ENCODE data around the gene ABCC1. TPM values are rescaled to one million over a fixed set of nuclear protein-coding genes. Genes with fewer than 3 reads are reported as not detected.

Gene ABCC1
- total RNA-seq, 1 experiment from 2014 or later, result 56.4 TPM

DNA sequence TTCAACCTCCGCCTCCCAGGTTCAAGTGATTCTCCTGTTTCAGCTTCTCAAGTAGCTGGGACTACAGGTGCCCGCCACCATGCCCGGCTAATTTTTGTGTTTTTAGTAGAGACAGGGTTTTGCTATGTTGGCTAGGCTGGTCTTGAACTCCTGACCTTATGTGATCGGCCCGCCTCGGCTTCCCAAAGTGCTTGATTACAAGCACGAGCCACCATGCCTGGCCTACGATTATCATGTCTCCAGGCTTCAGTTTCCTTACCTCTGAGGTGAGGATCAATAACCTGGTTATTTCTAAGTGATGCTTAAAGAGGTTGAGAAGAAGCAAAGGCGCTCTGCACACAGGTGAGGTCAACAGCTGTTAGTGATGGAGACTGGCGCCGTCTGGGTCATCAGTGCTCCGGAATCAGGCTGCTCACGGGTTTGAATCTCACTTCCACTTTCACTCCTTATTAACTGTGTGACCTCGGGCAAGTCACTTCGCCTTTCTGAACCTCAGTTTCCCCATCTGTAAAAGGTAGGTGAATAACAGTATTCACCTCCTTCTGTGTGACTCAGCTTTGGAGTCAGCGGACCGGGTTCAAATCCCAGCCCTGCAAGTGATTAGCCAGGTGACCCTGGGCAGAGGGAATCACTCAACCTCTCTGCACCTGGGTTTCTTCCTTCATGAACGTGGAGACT, 745 bp upstream of the ABCC1 start:
- H3K23ac ChIP-seq (ENCODE audit: insufficient read length, low read depth, low read length), result no peak overlapping the region
- H4K91ac ChIP-seq (ENCODE audit: insufficient read length, low read depth, low read length), result no peak overlapping the region
- Mint-ChIP-seq H3K4me1 (peaks cover 31 to 33% of the 10 kb centered on the region in 2 experiments), H3K36me3 (ENCODE audit: insufficient read depth in 1 of 3, low read depth in 3 of 3) (peaks cover 0 to 12% (median 2%) of the 10 kb centered on the region in 3 experiments; a peak in 3 of 7 replicates), H3K27me3 (ENCODE audit: low read depth) (0 out of 2 replicates have a peak, but pooled peaks cover 2% of the 10 kb centered on the region), H3K27ac (peak overlapping the region in 2 of 3 experiments; percentile 29 to 61; a peak in 2 of 7 replicates), H3K4me3 (peak overlapping the region; percentile 69 to 85), H3K9me3 (no peaks in the 10 kb centered on the region)
- no peak overlapping the region for H3T11ph ChIP-seq (ENCODE audit: low read length)
- H4K8ac ChIP-seq (replicated peaks; ENCODE audit: insufficient read length, low read depth, low read length), result no peak overlapping the region
- no peak overlapping the region for H2BK5ac ChIP-seq (ENCODE audit: insufficient read length, low read length)
- H3K4me2 ChIP-seq (ENCODE audit: insufficient read depth, insufficient read length, low read length), result peak overlapping the region; percentile 49
- H3K4me1 ChIP-seq (ENCODE audit: insufficient read depth, low read length), result no peaks in the 10 kb centered on the region; the same call in 1 of the 2 replicates
- WGBS (ENCODE audit: extremely low coverage, insufficient read length, low lambda C conversion rate), result no CpG with 5 or more reads among the region's 18 CpGs
- no peaks in the 10 kb centered on the region for H4K20me1 ChIP-seq (ENCODE audit: control insufficient read depth, insufficient read depth, insufficient read length)
- peaks cover 14% of the 10 kb centered on the region for H3K23me2 ChIP-seq (ENCODE audit: insufficient read length, low read depth, low read length, poor library complexity, severe bottlenecking)
- H2AFZ ChIP-seq (ENCODE audit: low read length), result no peak overlapping the region
- peak overlapping the region; percentile 76; the same call in 1 of the 2 replicates for H3K14ac ChIP-seq (ENCODE audit: insufficient read depth, low read length)
- H2BK20ac ChIP-seq (ENCODE audit: low read depth, low read length, poor library complexity, severe bottlenecking), result no peak overlapping the region
- peaks cover 31% of the 10 kb centered on the region; the same call in 1 of the 2 replicates for H3K79me2 ChIP-seq (ENCODE audit: insufficient read depth, low read length)
- no peak overlapping the region for H3K56ac ChIP-seq (ENCODE audit: insufficient read length, low read depth, low read length)
- H2BK12ac ChIP-seq (ENCODE audit: insufficient read length, low read depth, low read length), result no peak overlapping the region
- no peak overlapping the region for H3K27ac ChIP-seq (ENCODE audit: insufficient read length, low read depth, low read length)
- peaks cover 13% of the 10 kb centered on the region for H3K79me1 ChIP-seq (ENCODE audit: insufficient read depth, low read depth, low read length, poor library complexity, severe bottlenecking)
- no peak overlapping the region for H2BK120ac ChIP-seq (ENCODE audit: low read depth, low read length, poor library complexity, severe bottlenecking)
- no peaks in the 10 kb centered on the region for H3K9me3 ChIP-seq (ENCODE audit: control insufficient read depth, low read depth, low read length)
- no peak overlapping the region for H2AK5ac ChIP-seq (ENCODE audit: insufficient read length, low read length)
- no peak overlapping the region for H3K9ac ChIP-seq (ENCODE audit: extremely low read depth, insufficient read length, low read length)
- H3K18ac ChIP-seq (ENCODE audit: insufficient read length, low read depth, low read length), result peak overlapping the region; percentile 7
- no peak overlapping the region for H4K5ac ChIP-seq (ENCODE audit: insufficient read length, low read depth, low read length)
- no peak for TF ChIP-seq CTCF (conservative IDR thresholded peaks at IDR 0.05)
- H3K4ac ChIP-seq (ENCODE audit: low read depth, low read length), result no peak overlapping the region
- no peak for DNase-seq
- no peak overlapping the region for H2BK15ac ChIP-seq (ENCODE audit: low read depth, low read length)
- no peaks in the 10 kb centered on the region for H3K27me3 ChIP-seq (ENCODE audit: insufficient read depth, low read length)
